ENCODE measurements around the gene TMEM151B. TPM values are rescaled to one million over a fixed set of nuclear protein-coding genes. Genes with fewer than 3 reads are reported as not detected.

Gene TMEM151B
- total RNA-seq, 8 experiments from 2014 or later: 0.41 to 21.4 (median 14.3) TPM

DNA sequence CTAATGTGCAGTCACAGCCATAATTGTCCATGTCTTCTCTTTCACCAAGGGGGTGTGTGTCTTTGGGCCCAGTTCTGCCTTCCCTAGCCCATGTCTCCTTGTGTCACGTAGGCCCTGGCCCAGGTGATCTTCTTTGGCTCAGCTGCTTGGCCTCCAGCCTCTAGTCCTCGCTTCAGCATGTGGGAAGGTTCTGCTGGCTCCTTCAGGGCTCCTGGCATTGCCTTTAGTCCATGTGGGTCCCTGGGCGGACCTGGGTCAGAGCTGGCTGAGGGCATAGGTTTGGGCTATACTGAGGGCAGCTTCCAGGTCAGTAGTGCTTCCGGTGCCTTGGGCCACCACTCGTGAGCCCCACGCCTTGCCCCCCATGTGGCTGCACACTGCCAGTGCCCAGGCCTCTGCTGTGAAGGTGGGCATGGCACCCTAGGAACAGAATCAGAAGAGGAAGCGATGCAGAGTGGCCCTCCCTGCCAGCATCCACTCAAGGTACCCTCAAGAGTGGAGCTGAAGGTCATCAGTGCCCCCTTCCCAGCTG is 30.1 kb downstream of the TMEM151B start:
- H3K4me3 ChIP-seq: no peak overlapping the region
- WGBS, 10 experiments: 0 to 88% (median 83%) methylated on average over 1 to 6 of the region's 7 CpGs; no CpG with 5 or more reads in 6 of the 10 experiments
- H3K27ac ChIP-seq: no peak overlapping the region
- peaks cover 7 to 18% of the 10 kb centered on the region in 2 donors for H3K4me1 ChIP-seq (replicated peaks in 1 of 2)
- no peak for ATAC-seq (replicated peaks in 6 of 8)
- in situ Hi-C loops (cut with MboI; ENCODE audit: low pct_unique_long_range_greater_than_20kb in 2 of 9, low sequenced_read_pairs in 9 of 9, unreplicated experiment in 9 of 9): no loop called here

DNA sequence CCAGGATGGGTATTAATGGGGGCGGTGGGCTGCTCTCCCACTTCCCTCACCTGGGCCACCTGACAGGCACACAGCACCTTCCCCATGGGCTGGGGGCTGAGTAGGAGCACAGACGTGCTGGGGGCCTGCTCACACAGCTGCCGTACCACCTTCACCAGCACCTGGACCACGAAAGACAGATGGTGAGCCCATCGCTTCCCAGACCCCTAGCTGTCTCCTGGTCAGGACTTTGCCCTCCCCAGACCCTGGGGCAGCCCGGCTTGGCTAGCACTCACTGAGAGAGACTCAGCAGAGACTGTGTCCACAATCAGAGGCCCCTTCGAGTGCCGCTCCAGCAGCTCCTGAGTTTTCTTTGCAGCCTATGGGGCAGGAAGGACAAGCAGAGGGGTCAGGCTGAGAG is 30.9 kb downstream of the TMEM151B start:
- in situ Hi-C loops (cut with MboI; ENCODE audit: low pct_unique_long_range_greater_than_20kb in 2 of 9, low sequenced_read_pairs in 9 of 9, unreplicated experiment in 9 of 9): no loop called here
- Histone ChIP-seq H3K4me1 (replicated peaks in 1 of 2) (peaks cover 7 to 23% of the 10 kb centered on the region in 2 donors), H3K4me3 (no peak overlapping the region), H3K27ac (no peak overlapping the region)
- no peak for ATAC-seq (replicated peaks in 6 of 8)
- WGBS, 10 experiments: 90 to 100% (median 100%) methylated on average over 1 to 5 of the region's 8 CpGs; no CpG with 5 or more reads in 5 of the 10 experiments

DNA sequence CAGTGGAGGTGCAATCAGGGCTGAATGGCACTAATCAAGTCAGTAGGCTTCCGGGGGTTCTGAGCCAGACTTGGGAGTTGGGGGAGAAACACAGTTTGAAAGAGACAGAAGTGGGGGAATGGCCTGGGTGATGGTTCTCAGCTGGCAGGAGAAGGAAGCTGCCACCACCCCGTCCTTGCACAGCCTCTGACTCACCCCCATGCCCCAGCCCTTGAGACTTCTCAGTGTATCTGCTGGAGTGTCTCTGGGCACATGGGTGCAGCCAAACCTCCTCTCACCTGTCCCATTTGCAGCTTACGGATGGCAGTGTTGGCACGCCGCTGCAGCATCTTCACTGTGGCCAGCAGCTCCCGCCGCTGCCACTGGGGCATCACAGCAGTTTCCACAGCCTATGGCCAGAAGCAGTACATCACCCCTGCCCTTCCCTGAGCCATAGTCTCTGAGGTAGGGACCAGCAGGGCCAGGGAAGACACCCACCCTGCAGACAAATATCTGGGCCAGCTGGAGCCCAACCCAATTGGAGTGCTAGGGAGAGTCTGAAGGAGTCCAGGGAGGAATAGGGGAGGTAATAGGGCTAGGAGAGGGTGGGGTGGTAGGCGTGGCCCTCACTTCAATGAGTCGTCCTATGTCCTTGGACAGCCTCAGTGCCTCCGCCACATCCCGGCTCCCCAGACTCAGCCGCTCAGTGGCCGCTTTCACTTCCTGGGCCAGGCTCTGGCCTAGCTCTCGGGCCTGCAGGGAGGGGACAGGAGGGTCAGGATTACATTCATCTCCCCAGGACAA is 31.7 kb downstream of the TMEM151B start:
- peaks cover 5 to 17% of the 10 kb centered on the region in 2 donors for H3K4me1 ChIP-seq (replicated peaks in 1 of 2)
- peak in 1 of 8 experiments; percentile 24 for ATAC-seq (replicated peaks in 6 of 8)
- H3K27ac ChIP-seq: no peak overlapping the region
- no peak overlapping the region for H3K4me3 ChIP-seq
- 0 to 100% (median 95%) methylated on average over 1 to 11 of the region's 14 CpGs; no CpG with 5 or more reads in 4 of the 10 experiments for WGBS, 10 experiments
- in situ Hi-C loops (cut with MboI; ENCODE audit: low pct_unique_long_range_greater_than_20kb in 2 of 9, low sequenced_read_pairs in 9 of 9, unreplicated experiment in 9 of 9): no loop called here

DNA sequence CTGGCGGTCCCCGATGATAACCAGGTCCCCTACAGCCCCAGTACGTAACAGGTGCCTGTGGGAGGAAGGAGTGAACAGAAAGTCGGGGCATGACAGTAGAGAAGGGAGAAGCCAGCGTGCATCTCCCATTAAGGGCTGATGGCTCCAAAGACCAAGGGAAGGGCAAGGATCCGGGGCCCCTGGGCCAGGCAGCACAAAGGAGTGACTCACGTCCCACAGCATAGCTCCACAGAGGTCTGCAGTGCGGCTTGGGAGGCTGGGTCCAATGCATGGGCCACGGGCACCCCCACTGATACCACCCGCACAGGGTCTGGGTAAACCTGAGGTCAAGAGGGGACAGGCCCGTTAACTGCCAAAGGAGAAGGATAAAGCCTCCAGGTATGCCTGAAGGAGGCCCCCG is 32.6 kb downstream of the TMEM151B start:
- Histone ChIP-seq H3K4me1 (replicated peaks in 1 of 2) (peaks cover 5 to 15% of the 10 kb centered on the region in 2 donors), H3K27ac (no peak overlapping the region), H3K4me3 (no peak overlapping the region)
- in situ Hi-C loops (cut with MboI; ENCODE audit: low pct_unique_long_range_greater_than_20kb in 2 of 9, low sequenced_read_pairs in 9 of 9, unreplicated experiment in 9 of 9): no loop called here
- ATAC-seq (replicated peaks in 6 of 8): no peak
- WGBS, 10 experiments: 80 to 97% (median 92%) methylated on average over 1 to 7 of the region's 12 CpGs; no CpG with 5 or more reads in 4 of the 10 experiments

DNA sequence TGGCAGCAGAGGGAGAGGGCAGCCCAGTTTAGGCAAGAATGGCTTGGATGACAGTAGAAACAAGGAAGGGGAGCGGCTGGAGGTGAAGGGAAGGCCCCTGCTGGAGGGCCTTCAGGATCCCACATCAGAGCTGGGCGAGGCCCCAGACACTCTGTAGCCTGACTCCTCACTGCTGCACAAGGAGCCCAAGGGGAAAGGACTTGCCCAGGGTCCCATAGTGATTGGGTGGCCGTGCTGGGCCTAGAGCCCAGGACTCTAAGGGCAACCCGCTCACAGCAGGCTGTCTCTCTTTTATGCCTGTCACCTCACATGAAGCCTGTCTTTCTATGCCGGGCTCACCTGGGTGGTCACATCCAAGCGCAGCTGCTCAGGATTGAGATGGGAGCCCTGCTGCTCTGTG is 33.6 kb downstream of the TMEM151B start:
- WGBS, 10 experiments: 90 to 100% (median 96%) methylated on average over 2 to 4 of the region's 6 CpGs; no CpG with 5 or more reads in 7 of the 10 experiments
- in situ Hi-C loops (cut with MboI; ENCODE audit: low pct_unique_long_range_greater_than_20kb in 2 of 9, low sequenced_read_pairs in 9 of 9, unreplicated experiment in 9 of 9): no loop called here
- Histone ChIP-seq H3K4me1 (replicated peaks in 1 of 2) (peaks cover 0 to 10% of the 10 kb centered on the region in 2 donors), H3K4me3 (no peak overlapping the region), H3K27ac (no peak overlapping the region)
- no peak for ATAC-seq (replicated peaks in 6 of 8)

DNA sequence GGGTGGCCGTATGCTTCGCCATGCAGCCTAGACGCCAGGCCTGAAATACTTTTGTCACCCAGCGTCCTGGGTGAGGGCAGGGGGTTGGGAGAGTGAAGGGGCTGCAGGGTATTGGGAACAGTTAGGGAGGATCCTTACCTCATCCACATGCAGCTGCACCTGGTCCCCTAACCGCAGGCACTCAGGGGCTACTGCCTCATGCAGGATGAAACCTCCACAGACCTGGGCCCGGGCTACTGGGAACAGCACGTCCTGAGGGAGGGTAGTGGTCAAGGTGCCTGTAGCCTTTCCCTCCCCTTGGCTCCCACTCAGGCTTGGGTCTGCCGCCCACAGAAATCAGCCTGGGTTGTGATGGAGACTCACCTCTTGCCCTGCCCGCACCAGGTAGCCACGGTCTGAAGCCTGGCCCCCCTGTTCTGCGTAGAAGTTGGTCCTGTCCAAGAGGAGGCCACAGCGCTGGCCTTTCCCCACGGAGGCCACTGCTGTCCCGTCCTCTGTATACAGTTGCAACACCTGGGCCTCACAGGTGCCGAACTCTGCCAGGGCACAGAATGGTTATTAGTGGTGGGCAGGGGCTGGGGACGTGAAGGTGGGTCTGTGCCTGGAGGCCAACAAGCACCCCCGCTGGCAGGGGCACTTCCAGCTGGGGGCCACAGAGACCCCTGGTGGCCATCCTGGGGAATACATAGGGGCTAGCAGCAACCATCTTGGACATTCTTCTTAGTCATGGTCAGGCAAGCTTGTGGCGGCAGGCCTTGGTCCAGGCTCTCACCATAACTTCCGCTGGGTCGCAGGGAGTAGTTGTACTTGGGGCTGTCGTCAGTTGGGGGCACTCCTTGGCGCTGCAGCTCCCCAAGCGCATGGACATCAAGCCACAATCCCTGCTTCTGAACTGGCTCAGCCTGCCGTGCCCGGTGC is 34.3 kb downstream of the TMEM151B start:
- H3K27ac ChIP-seq: peak overlapping the region in 1 of 2 donors; percentile 53
- H3K4me1 ChIP-seq (replicated peaks in 1 of 2): peaks cover 0 to 10% of the 10 kb centered on the region in 2 donors
- peak; percentile 26 to 81 (median 54) for ATAC-seq (replicated peaks in 6 of 8)
- no peak overlapping the region for H3K4me3 ChIP-seq
- 40 to 94% (median 75%) methylated on average over 1 to 7 of the region's 25 CpGs; no CpG with 5 or more reads in 1 of the 10 experiments for WGBS, 10 experiments
- in situ Hi-C loops (cut with MboI; ENCODE audit: low pct_unique_long_range_greater_than_20kb in 2 of 9, low sequenced_read_pairs in 9 of 9, unreplicated experiment in 9 of 9): no loop called here

DNA sequence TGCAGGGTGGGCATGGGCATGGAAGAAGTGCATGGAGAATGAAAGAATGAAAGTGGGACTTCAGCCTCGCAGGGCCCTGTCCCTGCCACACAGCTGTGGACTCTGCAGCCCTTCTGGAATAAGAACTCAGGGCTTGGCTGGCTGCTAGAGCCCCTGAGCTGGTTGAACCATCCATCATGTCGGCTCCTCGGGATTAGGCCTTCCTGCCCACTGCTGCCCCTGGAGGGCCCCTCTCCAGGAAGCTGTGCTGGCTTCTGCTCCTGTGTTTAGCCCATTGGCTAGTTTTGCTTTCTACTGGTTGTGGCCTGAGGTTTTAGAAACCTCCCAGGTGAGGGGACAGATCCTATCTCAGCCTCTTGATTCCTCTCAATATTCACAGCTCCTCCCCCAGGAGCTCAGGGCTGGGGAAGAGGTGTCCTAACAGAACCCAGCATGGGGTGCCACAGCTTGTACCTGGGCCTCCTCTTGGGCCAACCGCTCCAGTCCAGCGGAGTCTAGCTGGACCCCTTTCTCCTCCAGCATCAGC is 35.0 kb downstream of the TMEM151B start:
- H3K4me3 ChIP-seq: no peak overlapping the region
- peak in 6 of 8 experiments; percentile 9 to 43 (median 26) for ATAC-seq (replicated peaks in 6 of 8)
- H3K4me1 ChIP-seq (replicated peaks in 1 of 2): peaks cover 0 to 10% of the 10 kb centered on the region in 2 donors
- in situ Hi-C loops (cut with MboI; ENCODE audit: low pct_unique_long_range_greater_than_20kb in 2 of 9, low sequenced_read_pairs in 9 of 9, unreplicated experiment in 9 of 9): no loop called here
- H3K27ac ChIP-seq: peak overlapping the region in 1 of 2 donors; percentile 53
- WGBS, 10 experiments: 76 to 100% (median 95%) methylated on average over 1 to 4 of the region's 5 CpGs; no CpG with 5 or more reads in 6 of the 10 experiments

DNA sequence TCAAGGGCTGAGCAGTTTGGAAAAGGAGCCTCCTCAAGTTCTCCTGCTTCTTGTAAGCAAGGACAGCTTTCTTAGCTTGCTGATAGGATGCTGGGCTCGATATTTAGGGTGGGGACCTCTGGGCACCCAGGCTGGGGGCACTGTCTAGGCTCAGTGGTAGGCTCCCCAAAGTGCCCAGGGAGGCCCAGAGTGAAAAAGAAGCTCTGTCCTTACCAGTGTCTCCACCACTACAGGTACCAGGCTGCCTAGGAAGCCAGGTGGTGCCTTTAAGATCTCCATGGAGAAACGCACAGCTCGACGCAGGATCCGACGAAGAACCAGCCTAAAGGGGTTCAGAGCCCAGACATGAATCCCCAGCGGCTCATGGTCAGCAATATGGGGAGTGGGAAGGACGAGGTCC is 36.5 kb downstream of the TMEM151B start:
- 80 to 100% (median 92%) methylated on average over 1 to 7 of the region's 8 CpGs; no CpG with 5 or more reads in 5 of the 10 experiments for WGBS, 10 experiments
- Histone ChIP-seq H3K4me3 (no peak overlapping the region), H3K4me1 (replicated peaks in 1 of 2) (peaks cover 0 to 10% of the 10 kb centered on the region in 2 donors), H3K27ac (no peak overlapping the region)
- in situ Hi-C loops (cut with MboI; ENCODE audit: low pct_unique_long_range_greater_than_20kb in 2 of 9, low sequenced_read_pairs in 9 of 9, unreplicated experiment in 9 of 9): no loop called here
- no peak for ATAC-seq (replicated peaks in 6 of 8)

DNA sequence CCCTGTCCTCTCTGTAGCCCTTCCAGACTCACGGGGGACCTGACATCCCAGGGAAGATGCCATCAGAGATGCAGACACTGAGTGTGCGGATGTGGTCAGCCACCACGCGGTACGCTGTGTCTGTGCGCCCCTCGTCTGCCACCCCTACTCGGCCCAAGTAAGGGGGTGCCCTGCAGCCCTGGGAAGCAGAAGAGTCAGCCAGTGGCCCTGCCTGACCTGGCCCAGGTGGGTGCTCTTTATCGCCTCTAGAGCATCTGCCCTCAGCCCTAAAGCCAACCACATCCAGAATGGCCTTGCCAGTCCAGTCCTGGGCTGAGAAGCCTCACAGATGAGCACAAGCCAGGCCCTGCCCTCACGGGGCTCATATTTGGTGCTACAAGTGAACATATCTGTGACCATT is 37.0 kb downstream of the TMEM151B start:
- Histone ChIP-seq H3K4me1 (replicated peaks in 1 of 2) (peaks cover 3 to 13% of the 10 kb centered on the region in 2 donors), H3K27ac (no peak overlapping the region), H3K4me3 (no peak overlapping the region)
- ATAC-seq (replicated peaks in 6 of 8): no peak
- WGBS, 10 experiments: 94 to 100% methylated on average over 1 to 7 of the region's 10 CpGs; no CpG with 5 or more reads in 8 of the 10 experiments
- in situ Hi-C loops (cut with MboI; ENCODE audit: low pct_unique_long_range_greater_than_20kb in 2 of 9, low sequenced_read_pairs in 9 of 9, unreplicated experiment in 9 of 9): no loop called here

DNA sequence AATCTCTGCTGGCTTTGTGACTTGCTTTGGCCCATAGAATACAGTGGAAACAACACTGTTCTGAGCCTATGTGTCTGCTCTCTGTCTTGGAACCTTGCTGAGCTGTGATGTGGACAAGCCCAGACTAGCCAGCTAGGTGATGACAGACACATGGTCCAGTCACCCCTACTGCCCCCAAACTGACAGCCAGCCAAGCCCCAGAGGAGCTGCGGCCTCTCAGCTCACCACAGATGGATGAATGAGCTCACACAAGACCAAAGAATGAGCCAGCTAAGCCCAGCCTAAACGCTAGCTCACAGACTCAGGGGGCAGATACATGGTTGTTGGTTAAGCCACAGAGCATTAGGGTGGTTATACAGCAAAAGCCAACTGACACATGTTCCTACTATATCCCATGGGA is 38.8 kb downstream of the TMEM151B start:
- in situ Hi-C loops (cut with MboI; ENCODE audit: low pct_unique_long_range_greater_than_20kb in 2 of 9, low sequenced_read_pairs in 9 of 9, unreplicated experiment in 9 of 9): no loop called here
- Histone ChIP-seq H3K4me3 (no peak overlapping the region), H3K27ac (no peak overlapping the region), H3K4me1 (replicated peaks in 1 of 2) (peaks cover 6 to 16% of the 10 kb centered on the region in 2 donors)
- no peak for ATAC-seq (replicated peaks in 6 of 8)
- WGBS, 10 experiments: 0 to 100% methylated on average over 1 of the region's 2 CpGs; no CpG with 5 or more reads in 8 of the 10 experiments

DNA sequence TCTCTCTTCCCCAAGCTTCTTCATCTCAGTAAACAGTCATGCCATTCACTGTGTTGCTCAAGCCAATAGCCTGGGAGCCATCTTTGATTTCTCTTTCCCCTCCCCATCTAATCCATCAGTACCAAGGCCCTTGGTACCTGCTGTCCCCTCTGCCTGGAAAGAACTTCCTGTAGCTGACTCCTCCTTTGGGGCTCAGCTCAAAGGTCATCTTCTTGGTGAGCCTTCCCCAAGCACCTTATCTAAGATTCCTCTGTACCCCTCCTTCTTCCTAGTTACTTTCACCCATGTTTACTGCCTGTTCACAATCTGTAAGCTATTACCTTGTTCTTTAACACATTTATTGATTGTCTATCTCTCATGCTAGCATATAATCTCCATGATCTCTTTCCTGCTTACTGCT is 39.4 kb downstream of the TMEM151B start:
- no peak overlapping the region for H3K4me3 ChIP-seq
- peaks cover 6 to 16% of the 10 kb centered on the region in 2 donors for H3K4me1 ChIP-seq (replicated peaks in 1 of 2)
- in situ Hi-C loops (cut with MboI; ENCODE audit: low pct_unique_long_range_greater_than_20kb in 2 of 9, low sequenced_read_pairs in 9 of 9, unreplicated experiment in 9 of 9): no loop called here
- no peak overlapping the region for H3K27ac ChIP-seq
- ATAC-seq (replicated peaks in 6 of 8): no peak

DNA sequence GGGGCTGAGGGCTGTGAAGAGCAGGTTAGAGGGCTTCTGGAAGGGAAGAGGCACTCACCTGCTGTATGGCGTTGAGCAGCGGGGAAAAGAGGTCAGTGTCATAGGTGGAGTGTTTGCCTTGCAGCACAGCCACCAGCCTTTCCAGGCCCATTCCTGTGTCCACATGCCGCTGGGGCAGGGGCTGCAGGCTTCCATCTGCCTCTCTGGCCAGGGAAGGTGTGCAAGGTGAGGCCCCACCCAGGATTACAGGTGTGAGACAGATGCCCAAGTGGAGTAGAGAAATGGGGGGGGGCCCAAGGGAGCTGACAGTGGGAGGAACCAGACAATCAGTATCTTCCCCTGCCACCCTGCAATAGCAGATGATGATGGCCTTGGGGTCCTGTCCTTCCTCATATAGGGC is 40.0 kb downstream of the TMEM151B start:
- in situ Hi-C loops (cut with MboI; ENCODE audit: low pct_unique_long_range_greater_than_20kb in 2 of 9, low sequenced_read_pairs in 9 of 9, unreplicated experiment in 9 of 9): no loop called here
- ATAC-seq (replicated peaks in 6 of 8): no peak
- Histone ChIP-seq H3K4me3 (no peak overlapping the region), H3K27ac (no peak overlapping the region), H3K4me1 (replicated peaks in 1 of 2) (peaks cover 6 to 12% of the 10 kb centered on the region in 2 donors)
- 71 to 100% (median 87%) methylated on average over 1 to 3 of the region's 3 CpGs; no CpG with 5 or more reads in 3 of the 10 experiments for WGBS, 10 experiments
